Fibroblast of mammary gland (primary cell): ENCODE results near the gene OSTM1.
"Not testable (repeated sequence)": the region's sequence is repeated elsewhere in the genome, so short reads cannot be mapped to it uniquely, and the experiment has no call there.

Source experiments
- DNase-seq: peaks from one replicate; pipeline ENCODE4 v3.0.0-alpha.2; 2010; ENCODE audit warnings: low read depth
- H3K4me3 ChIP-seq: 2 replicates; pipeline ENCODE4 v1.5.1; 2011; ENCODE audit warnings: low read depth, mild to moderate bottlenecking, low read length, moderate library complexity; ENCODE audit not compliant: control insufficient read depth
- CTCF ChIP-seq: conservative IDR thresholded peaks from 2 replicates; pipeline ENCODE4 v1.5.1; 2011; ENCODE audit warnings: low read depth, low read length, inconsistent platforms; ENCODE audit not compliant: control insufficient read depth, insufficient read depth

The OSTM1 gene

GRCh38 chr6:108008363-108008762, 66.2 kb downstream of the OSTM1 start:
- DNase-seq, result no peak
- H3K4me3 ChIP-seq, result no peak overlapping the region
- TF ChIP-seq CTCF, result no peak

- H3K4me3 ChIP-seq, result no peak overlapping the region
- no peak for DNase-seq
- no peak for TF ChIP-seq CTCF
Observed at GRCh38 chr6:108005961-108006360, 68.6 kb downstream of the OSTM1 start.

GRCh38 chr6:108004861-108005260, 69.7 kb downstream of the OSTM1 start:
- no peak for DNase-seq
- no peak overlapping the region for H3K4me3 ChIP-seq
- TF ChIP-seq CTCF, result no peak

- peak; percentile 29 for DNase-seq
- no peak for TF ChIP-seq CTCF
- H3K4me3 ChIP-seq, result no peak overlapping the region
Observed at GRCh38 chr6:108002365-108003221, 71.9 kb downstream of the OSTM1 start.

- DNase-seq, result no peak
- no peak for TF ChIP-seq CTCF
- no peak overlapping the region for H3K4me3 ChIP-seq
Observed at GRCh38 chr6:108001696-108002231, 72.8 kb downstream of the OSTM1 start.

GRCh38 chr6:108000259-108000658, 74.3 kb downstream of the OSTM1 start:
- not testable (repeated sequence) for H3K4me3 ChIP-seq, DNase-seq

- no peak for DNase-seq
- no peak for TF ChIP-seq CTCF
- no peak overlapping the region for H3K4me3 ChIP-seq
Observed at GRCh38 chr6:107999341-107999740, 75.2 kb downstream of the OSTM1 start.
